ENCODE measurements around the gene PIP4K2C. TPM values are rescaled to one million over a fixed set of nuclear protein-coding genes. Genes with fewer than 3 reads are reported as not detected.

PIP4K2C gene
- total and polyA plus RNA-seq, 4 donors = 13.7 to 42.2 (median 20.8) TPM

GRCh38 chr12:57552306-57552651 lies 38.7 kb upstream of the PIP4K2C start:
- WGBS, 2 donors = 87 to 88% methylated on average over 2 of the region's 2 CpGs
- ATAC-seq (ENCODE audit: insufficient read depth, low FRiP score) = no peak

GRCh38 chr12:57552835-57553313 lies 38.1 kb upstream of the PIP4K2C start:
- no peak overlapping the region for H3K27ac ChIP-seq (ENCODE audit: low read depth in 1 of 2, low read length in 1 of 2)
- WGBS, 2 donors = 64 to 84% methylated on average over 6 of the region's 6 CpGs
- DNase-seq (no peak), ATAC-seq (ENCODE audit: insufficient read depth, low FRiP score) (no peak)
- H3K4me3 ChIP-seq = no peak overlapping the region
- H3K36me3 ChIP-seq (ENCODE audit: control insufficient read depth in 4 of 4, insufficient read depth in 4 of 4, low read length in 4 of 4) = no peaks in the 10 kb centered on the region
- H3K9me3 ChIP-seq (ENCODE audit: control insufficient read depth in 4 of 4, insufficient read depth in 3 of 4, low read length in 3 of 4) = no peaks in the 10 kb centered on the region
- TF ChIP-seq CTCF (IDR thresholded peaks at IDR 0.05; ENCODE audit: control extremely low read depth, extremely low read depth) = no peak
- H3K27me3 ChIP-seq (ENCODE audit: control insufficient read depth in 3 of 3, insufficient read depth in 3 of 3, low read length in 2 of 3) = peaks cover 0 to 41% (median 24%) of the 10 kb centered on the region in 3 donors
- peaks cover 0 to 5% (median 0%) of the 10 kb centered on the region in 5 donors for H3K4me1 ChIP-seq (ENCODE audit: control insufficient read depth in 5 of 5, insufficient read depth in 5 of 5, low read length in 5 of 5)
- no peak overlapping the region for H3K9ac ChIP-seq (ENCODE audit: insufficient read depth in 1 of 2, low read length in 2 of 2)

More at GRCh38 chr12:57552306-57552651, 38.7 kb upstream of the PIP4K2C start:
- H3K9ac ChIP-seq (ENCODE audit: insufficient read depth in 1 of 2, low read length in 2 of 2) = no peak overlapping the region
- TF ChIP-seq CTCF (IDR thresholded peaks at IDR 0.05; ENCODE audit: control extremely low read depth, extremely low read depth) = no peak
- H3K9me3 ChIP-seq (ENCODE audit: control insufficient read depth in 4 of 4, insufficient read depth in 3 of 4, low read length in 3 of 4) = no peaks in the 10 kb centered on the region
- no peak for DNase-seq
- H3K36me3 ChIP-seq (ENCODE audit: control insufficient read depth in 4 of 4, insufficient read depth in 4 of 4, low read length in 4 of 4) = no peaks in the 10 kb centered on the region
- H3K4me3 ChIP-seq = no peak overlapping the region
- no peak overlapping the region for H3K27ac ChIP-seq (ENCODE audit: low read depth in 1 of 2, low read length in 1 of 2)
- peaks cover 0 to 46% (median 25%) of the 10 kb centered on the region in 3 donors for H3K27me3 ChIP-seq (ENCODE audit: control insufficient read depth in 3 of 3, insufficient read depth in 3 of 3, low read length in 2 of 3)
- peaks cover 0 to 5% (median 0%) of the 10 kb centered on the region in 5 donors for H3K4me1 ChIP-seq (ENCODE audit: control insufficient read depth in 5 of 5, insufficient read depth in 5 of 5, low read length in 5 of 5)

- TF ChIP-seq CTCF (IDR thresholded peaks at IDR 0.05; ENCODE audit: control extremely low read depth, extremely low read depth) = no peak
- ATAC-seq (ENCODE audit: insufficient read depth, low FRiP score) = no peak
- Histone ChIP-seq H3K27me3 (ENCODE audit: control insufficient read depth in 3 of 3, insufficient read depth in 3 of 3, low read length in 2 of 3) (peaks cover 0 to 34% (median 19%) of the 10 kb centered on the region in 3 donors), H3K4me3 (no peak overlapping the region), H3K4me1 (ENCODE audit: control insufficient read depth in 5 of 5, insufficient read depth in 5 of 5, low read length in 5 of 5) (peaks cover 0 to 5% (median 0%) of the 10 kb centered on the region in 5 donors), H3K9me3 (ENCODE audit: control insufficient read depth in 4 of 4, insufficient read depth in 3 of 4, low read length in 3 of 4) (no peaks in the 10 kb centered on the region), H3K27ac (ENCODE audit: low read depth in 1 of 2, low read length in 1 of 2) (no peak overlapping the region), H3K36me3 (ENCODE audit: control insufficient read depth in 4 of 4, insufficient read depth in 4 of 4, low read length in 4 of 4) (no peaks in the 10 kb centered on the region), H3K9ac (ENCODE audit: insufficient read depth in 1 of 2, low read length in 2 of 2) (no peak overlapping the region)
- DNase-seq = peak; percentile 19 to 47 (median 33)
- WGBS, 2 donors = 59 to 81% methylated on average over 7 of the region's 7 CpGs
Measured at GRCh38 chr12:57553343-57554202, 37.4 kb upstream of the PIP4K2C start.

All from lung (tissue), 12 donors.